NCI-H1930 (cell line): ENCODE data around the gene IFI27.
"Not testable (repeated sequence)": the region's sequence is repeated elsewhere in the genome, so short reads cannot be mapped to it uniquely, and the experiment has no call there.

ENCODE experiments used
- DNase-seq, 2 experiments: peaks; one replicate each; lab custom pipeline; 2025; lab: John Stamatoyannopoulos, UW

Gene IFI27

GRCh38 chr14:94110552-94111181 lies at the start of gene IFI27:
IFI27 (plus strand) TSS chr14:94110736.
- no peak for DNase-seq

GRCh38 chr14:94062344-94062940 lies 48.1 kb upstream of the IFI27 start:
- DNase-seq, result no peak

- DNase-seq, result no peak
Observed at GRCh38 chr14:94066089-94066676, 44.4 kb upstream of the IFI27 start.

- DNase-seq, result not testable (repeated sequence)
Observed at GRCh38 chr14:94072076-94072475, 38.5 kb upstream of the IFI27 start.

- DNase-seq, result no peak
Observed at GRCh38 chr14:94074534-94074933, 36.0 kb upstream of the IFI27 start.

DNA sequence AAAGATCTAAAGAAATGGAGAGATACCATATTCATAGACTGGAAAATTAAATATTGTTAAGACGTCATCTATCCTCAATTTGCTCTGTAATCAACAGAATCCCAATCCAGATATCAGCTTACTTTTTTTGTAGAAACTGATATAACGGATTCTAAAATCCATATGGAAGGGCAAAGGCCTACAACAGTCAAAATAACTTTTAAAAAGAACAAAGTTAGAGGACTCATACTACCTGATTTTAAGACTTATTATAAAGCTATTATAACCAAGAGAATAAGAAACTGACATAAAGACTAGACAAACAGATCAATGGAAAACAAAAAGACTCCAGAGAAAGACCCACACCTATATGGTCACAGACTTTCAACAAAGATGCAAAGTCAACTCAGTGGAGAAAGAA lies 35.5 kb upstream of the IFI27 start:
- no peak for DNase-seq

DNA sequence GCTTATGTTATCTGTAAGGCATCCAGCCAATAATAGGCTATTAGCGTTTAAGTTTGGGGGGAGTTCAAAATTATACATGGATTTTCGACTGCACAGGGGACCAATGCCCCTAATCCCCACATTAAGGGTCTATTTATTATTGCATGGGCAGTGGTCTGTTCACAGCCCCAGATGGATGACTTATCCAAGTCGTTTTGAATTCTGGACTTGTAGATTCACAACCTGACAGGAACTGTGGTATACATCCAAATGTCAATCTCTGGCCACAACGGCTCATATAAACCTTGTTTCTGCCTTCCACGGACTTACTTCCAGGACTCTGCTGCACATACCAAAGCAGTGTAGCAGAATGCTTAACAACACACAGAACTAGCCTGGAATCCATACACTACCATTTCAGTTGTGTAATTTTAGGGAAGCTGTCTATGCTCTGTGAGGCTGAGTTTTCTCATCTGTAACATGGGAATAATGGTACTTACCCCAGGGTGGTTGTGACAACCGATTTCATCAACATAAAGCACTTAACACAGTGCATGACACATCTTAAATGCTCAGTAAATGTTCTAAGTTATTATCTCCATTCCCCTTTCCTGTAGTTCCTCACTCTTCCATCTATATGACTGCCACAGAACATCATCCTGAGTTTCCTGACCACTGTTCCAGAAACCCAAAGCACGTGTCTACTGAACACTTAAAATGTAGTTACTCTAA lies 33.3 kb upstream of the IFI27 start:
- no peak for DNase-seq

DNA sequence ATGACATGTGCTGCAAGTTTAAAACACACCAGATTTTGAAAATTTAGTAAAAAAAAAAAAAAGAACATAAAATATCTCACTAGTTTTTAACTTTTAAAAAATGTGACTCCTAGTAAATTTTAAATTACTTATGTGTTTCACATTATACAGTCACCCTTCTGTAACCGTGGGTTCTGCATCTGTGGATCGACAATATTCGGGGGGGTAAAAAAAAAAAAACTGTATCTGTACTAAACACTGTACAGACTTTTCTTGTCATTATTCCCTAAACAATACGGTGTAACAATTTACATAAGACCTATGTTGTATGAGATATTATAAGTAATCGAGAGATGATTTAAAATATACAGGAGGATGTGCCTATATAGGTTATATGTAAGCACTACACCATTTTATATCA lies 32.7 kb upstream of the IFI27 start:
- no peak for DNase-seq

DNA sequence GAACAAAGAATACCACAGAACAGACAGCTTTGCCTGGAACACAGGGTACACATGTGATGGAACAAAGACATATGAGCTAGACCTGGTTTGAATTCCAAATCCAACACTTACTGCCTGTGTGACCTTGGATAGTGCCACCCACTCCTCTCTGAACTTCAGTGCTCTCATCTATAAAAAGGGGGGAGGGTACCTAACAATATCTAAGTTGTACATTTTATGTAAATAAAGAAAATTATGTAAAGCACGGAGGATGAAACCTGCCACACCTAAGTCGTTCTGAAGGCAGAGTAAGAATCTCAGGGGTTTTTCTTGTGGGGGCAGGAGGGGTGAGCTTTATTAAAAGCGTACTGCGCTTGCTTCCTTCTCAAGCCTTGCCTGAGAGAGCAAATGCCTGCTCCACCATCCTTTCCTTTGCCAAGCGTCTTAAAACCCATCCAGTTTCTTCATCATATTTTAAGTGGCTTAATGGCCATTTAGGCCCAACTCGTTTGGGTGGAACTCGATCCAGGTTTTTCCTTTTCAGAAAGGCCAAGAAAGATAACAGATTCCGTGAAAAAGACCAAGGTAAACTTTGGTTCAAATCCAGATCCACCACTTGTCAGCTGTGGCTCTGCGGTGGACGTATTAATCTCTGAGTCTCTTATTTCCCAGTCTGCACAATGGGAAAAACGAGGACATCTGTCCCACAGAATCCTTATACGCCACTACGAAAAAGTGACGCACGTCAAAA lies 30.5 kb upstream of the IFI27 start:
- DNase-seq, result no peak

- peak; percentile 74 to 85 for DNase-seq
Observed at GRCh38 chr14:94080621-94081385, 29.7 kb upstream of the IFI27 start, which contains the start of the genes DDX24 and IFI27L1. DDX24 (minus strand) TSS chr14:94081202; CDS start chr14:94079742, 1,460 bp downstream. IFI27L1 (plus strand) TSS chr14:94081310; CDS start chr14:94096938, 15,628 bp downstream.

DNA sequence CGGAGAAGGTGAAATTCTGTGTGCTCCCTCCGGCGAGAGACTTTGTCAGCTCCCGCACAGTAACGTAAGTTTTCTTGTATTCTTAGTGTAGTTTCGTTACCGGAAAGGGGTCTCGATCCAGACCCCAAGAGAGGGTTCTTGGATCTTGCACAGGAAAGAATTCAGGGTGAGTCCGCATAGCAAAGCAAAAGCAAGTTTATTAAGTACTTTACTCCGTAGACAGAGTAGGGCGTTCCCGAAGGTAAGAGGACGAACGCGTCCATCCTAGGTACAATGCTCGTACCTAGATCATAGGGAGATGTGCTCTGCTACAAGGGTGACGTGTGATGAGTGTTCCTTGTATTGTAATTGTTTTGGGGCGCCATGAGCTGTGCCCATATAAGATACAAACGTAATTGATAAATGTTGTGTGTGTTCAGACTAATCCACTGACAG lies 29.1 kb upstream of the IFI27 start:
- no peak for DNase-seq

- DNase-seq, result no peak
Observed at GRCh38 chr14:94087891-94088290, 22.6 kb upstream of the IFI27 start.

GRCh38 chr14:94088516-94088915 lies 22.0 kb upstream of the IFI27 start:
- no peak for DNase-seq

DNA sequence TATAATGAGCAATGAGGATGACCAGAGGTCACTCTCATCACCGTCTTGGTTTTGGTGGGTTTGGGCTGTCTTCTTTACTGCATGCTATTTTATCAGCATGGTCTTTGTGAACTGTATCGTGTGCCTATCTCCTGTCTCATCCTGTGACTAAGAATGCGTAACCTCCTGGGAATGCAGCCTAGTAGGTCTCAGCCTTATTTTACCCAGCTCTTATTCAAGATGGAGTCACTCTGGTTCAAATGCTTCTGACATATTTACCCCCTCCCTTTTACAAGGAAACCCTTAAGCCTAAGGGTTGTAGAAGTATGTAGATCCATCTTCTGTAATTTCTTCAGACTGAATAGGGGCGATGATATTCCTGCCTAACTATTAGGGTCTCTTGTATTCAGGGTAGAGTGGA lies 21.1 kb upstream of the IFI27 start:
- DNase-seq, result no peak

GRCh38 chr14:94093418-94093817 lies 17.1 kb upstream of the IFI27 start:
- no peak for DNase-seq

- no peak for DNase-seq
Observed at GRCh38 chr14:94097091-94097490, 13.4 kb upstream of the IFI27 start.

GRCh38 chr14:94098326-94098992 lies 12.1 kb upstream of the IFI27 start:
- DNase-seq, result no peak

DNA sequence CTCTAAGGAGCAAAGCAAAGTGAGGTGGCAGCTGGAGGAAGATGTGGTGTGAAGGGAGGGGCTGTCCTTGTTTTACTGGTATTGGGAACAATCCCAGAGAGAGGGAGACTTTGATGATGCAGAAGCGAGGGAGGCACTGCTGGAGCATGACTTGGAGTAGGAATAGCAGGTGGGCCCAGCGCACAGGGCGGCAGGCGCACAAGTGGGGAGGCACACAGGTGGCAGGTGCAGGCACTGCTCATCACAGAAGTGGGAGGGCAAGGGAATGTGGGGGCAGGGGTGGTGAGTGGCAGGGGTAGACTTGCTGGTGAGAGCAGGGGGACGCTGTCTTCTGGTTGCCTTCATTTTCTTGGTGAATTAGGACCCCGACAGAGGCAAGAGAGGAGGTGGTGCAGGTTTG lies 11.5 kb upstream of the IFI27 start:
- DNase-seq, result no peak

GRCh38 chr14:94100847-94101246 lies 9.7 kb upstream of the IFI27 start:
- DNase-seq, result no peak

DNA sequence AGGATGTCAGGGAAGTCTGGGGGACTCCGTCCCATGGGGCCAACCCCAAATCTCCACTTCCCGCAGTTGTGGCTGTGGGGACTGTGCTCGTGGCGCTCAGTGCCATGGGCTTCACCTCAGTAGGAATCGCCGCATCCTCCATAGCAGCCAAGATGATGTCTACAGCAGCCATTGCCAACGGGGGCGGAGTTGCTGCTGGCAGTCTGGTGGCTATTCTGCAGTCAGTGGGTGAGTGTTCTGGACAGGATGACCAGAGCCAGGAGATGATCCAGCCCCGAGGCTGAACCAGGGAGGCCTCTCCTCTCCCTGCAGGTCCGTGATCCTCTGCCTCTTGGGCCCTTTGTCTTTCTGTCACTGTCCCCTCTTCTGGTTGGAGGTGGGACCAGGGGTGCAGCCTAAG lies 8.8 kb upstream of the IFI27 start:
- no peak for DNase-seq
